HCT116 (cell line): ENCODE data around the gene RMRP. TPM values are rescaled to one million over a fixed set of nuclear protein-coding genes. Genes with fewer than 3 reads are reported as not detected.

ENCODE experiments used
- ATAC-seq: fragments of 200-7000 bp; cut with Tn5 transposase; 2 replicates; pipeline ENCODE4 v1.9.1; 2020; ENCODE audit warnings: mild to moderate bottlenecking, moderate library complexity
- BruUV-seq: library from RNA; stranded (reverse); fragments of 400-500 nt; replicated peaks from 2 replicates; lab custom pipeline; 2021; lab: Mats Ljungman, UMichigan
- CTCF ChIA-PET: fragments of 300-600 bp; sonication (Branson Sonifier 250); formaldehyde crosslinking; loops from one replicate; lab custom pipeline; 2021; ENCODE audit warnings: antibody characterized with exemption; lab: Charles Lee
- POLR2A ChIA-PET: fragments of 300-600, 350-600 bp; sonication (Branson Sonifier 250); formaldehyde crosslinking; loops from one replicate; lab custom pipeline; 2021; ENCODE audit warnings: antibody characterized with exemption; lab: Charles Lee
- RAD21 ChIA-PET, 2 experiments: fragments of 300-600 bp; sonication (Branson Sonifier 250); formaldehyde crosslinking; loops; one replicate each; lab custom pipeline; 2023; ENCODE audit warnings: low total read pairs in 2 of 2; ENCODE audit not compliant: uncharacterized antibody in 2 of 2, unreplicated experiment in 2 of 2, low non-redundant PET in 1 of 2; lab: Charles Lee
- DNase-seq: peaks from one replicate; pipeline ENCODE4 v3.0.0-alpha.2; 2010; ENCODE audit warnings: low read depth, low spot score
- H2AFZ ChIP-seq: fragments of 200-600 bp; shearing (Covaris generic), sonication (generic); 2 replicates; pipeline ENCODE4 v1.6.1; 2017; ENCODE audit warnings: low read depth, mixed run types, mixed read lengths, antibody characterized with exemption, low read length; ENCODE audit not compliant: poor library complexity, severe bottlenecking
- H3K27ac ChIP-seq: 2 replicates; pipeline ENCODE4 v1.5.1; 2012; ENCODE audit warnings: low read depth, low read length
- H3K27me3 ChIP-seq: fragments of 200-600 bp; sonication (generic); 2 replicates; pipeline ENCODE4 v1.6.1; 2016; ENCODE audit warnings: mixed run types, low read length, mixed read lengths; ENCODE audit not compliant: insufficient read depth
- H3K36me3 ChIP-seq, 2 experiments: fragments of 200-500 bp in 1 of 2; fragments of 200-600 bp in 1 of 2; sonication (Bioruptor generic) in 1 of 2; sonication (generic) in 1 of 2; 2 replicates each; pipeline versions ENCODE4 v1.5.1 to v1.6.1; 2014 to 2016; ENCODE audit warnings: low read length in 2 of 2, inconsistent platforms in 1 of 2, mixed read lengths in 1 of 2, mixed run types in 1 of 2; ENCODE audit not compliant: insufficient read depth in 2 of 2, control insufficient read depth in 1 of 2
- H3K4me1 ChIP-seq, 2 experiments: fragments of 200-600 bp in 1 of 2; sonication (generic) in 1 of 2; 2 replicates each; pipeline versions ENCODE4 v1.5.1 to v1.6.1; 2012 to 2017; ENCODE audit warnings: low read length in 2 of 2, inconsistent platforms in 1 of 2, mild to moderate bottlenecking in 1 of 2, mixed read lengths in 1 of 2, mixed run types in 1 of 2, moderate library complexity in 1 of 2; ENCODE audit not compliant: insufficient read depth in 2 of 2, control insufficient read depth in 1 of 2
- H3K4me2 ChIP-seq: fragments of 200-600 bp; sonication (generic); 2 replicates; pipeline ENCODE4 v1.6.1; 2017; ENCODE audit warnings: mixed run types, low read length, mixed read lengths
- H3K4me3 ChIP-seq, 2 experiments: fragments of 200-600 bp in 1 of 2; sonication (generic) in 1 of 2; replicated peaks in 1 of 2; 2 replicates each; pipeline ENCODE4 v1.5.1; 2011 to 2016; ENCODE audit warnings: low read length in 2 of 2, control low read depth in 1 of 2, low read depth in 1 of 2, mild to moderate bottlenecking in 1 of 2, mixed read lengths in 1 of 2, mixed run types in 1 of 2
- H3K79me2 ChIP-seq: fragments of 200-600 bp; sonication (generic); 2 replicates; pipeline ENCODE4 v1.6.1; 2017; ENCODE audit warnings: mild to moderate bottlenecking, mixed run types, low read length, moderate library complexity, mixed read lengths; ENCODE audit not compliant: insufficient read depth
- H3K9ac ChIP-seq: fragments of 200-600 bp; sonication (generic); 2 replicates; pipeline ENCODE4 v1.6.1; 2016; ENCODE audit warnings: low read length, mixed read lengths
- H3K9me2 ChIP-seq: fragments of 200-600 bp; sonication (generic), shearing (Covaris generic); 2 replicates; pipeline ENCODE4 v1.6.1; 2017; ENCODE audit warnings: mixed run types, mild to moderate bottlenecking, moderate library complexity; ENCODE audit not compliant: insufficient read depth
- H3K9me3 ChIP-seq, 2 experiments: fragments of 200-500 bp in 1 of 2; fragments of 200-600 bp in 1 of 2; sonication (Bioruptor generic) in 1 of 2; sonication (generic) in 1 of 2; 2 replicates each; pipeline ENCODE4 v1.6.1; 2014 to 2017; ENCODE audit warnings: low read length in 2 of 2, mixed read lengths in 2 of 2, inconsistent platforms in 1 of 2, low read depth in 1 of 2, mild to moderate bottlenecking in 1 of 2, mixed run types in 1 of 2, moderate library complexity in 1 of 2; ENCODE audit not compliant: control insufficient read depth in 1 of 2, insufficient read depth in 1 of 2
- H4K20me1 ChIP-seq: fragments of 200-600 bp; sonication (generic), shearing (Covaris generic); 2 replicates; pipeline ENCODE4 v1.6.1; 2017; ENCODE audit warnings: mixed run types, mild to moderate bottlenecking, moderate library complexity; ENCODE audit not compliant: insufficient read depth
- CBX3 ChIP-seq: IDR thresholded peaks from 2 replicates; pipeline ENCODE4 v1.6.1; 2012; ENCODE audit warnings: low read depth
- EGR1 ChIP-seq: IDR thresholded peaks from 2 replicates; pipeline ENCODE4 v1.6.1; 2012; ENCODE audit warnings: low read depth
- ELF1 ChIP-seq: IDR thresholded peaks from 2 replicates; pipeline ENCODE4 v1.6.1; 2012; ENCODE audit warnings: low read depth, borderline replicate concordance
- EZH2 ChIP-seq: fragments of 200-600 bp; sonication (generic); IDR thresholded peaks from 2 replicates; pipeline ENCODE4 v1.6.1; 2017; ENCODE audit warnings: antibody characterized with exemption, mixed run types
- EZH2phosphoT487 ChIP-seq: fragments of 200-600 bp; IDR thresholded peaks from 2 replicates; pipeline ENCODE4 v1.6.1; 2018; ENCODE audit warnings: antibody characterized with exemption, borderline replicate concordance
- FOSL1 ChIP-seq: IDR thresholded peaks from 2 replicates; pipeline ENCODE4 v1.6.1; 2012; ENCODE audit warnings: low read depth
- JUND ChIP-seq: IDR thresholded peaks from 2 replicates; pipeline ENCODE4 v1.6.1; 2012
- MAX ChIP-seq: IDR thresholded peaks from 2 replicates; pipeline ENCODE4 v1.6.1; 2012
- POLR2A ChIP-seq: IDR thresholded peaks from 2 replicates; pipeline ENCODE4 v1.7.0; 2011; ENCODE audit warnings: borderline replicate concordance; ENCODE audit not compliant: insufficient read depth, insufficient read length; ENCODE audit errors: extremely low read depth
- POLR2AphosphoS5 ChIP-seq: IDR thresholded peaks from 2 replicates; pipeline ENCODE4 v1.6.1; 2011; ENCODE audit warnings: mild to moderate bottlenecking, low read depth, low read length, moderate library complexity
- SIN3A ChIP-seq: IDR thresholded peaks from 2 replicates; pipeline ENCODE4 v1.6.1; 2012; ENCODE audit warnings: low read depth
- SRF ChIP-seq: IDR thresholded peaks from 2 replicates; pipeline ENCODE4 v1.6.1; 2012; ENCODE audit warnings: low read depth
- TCF7L2 ChIP-seq: IDR thresholded peaks from 2 replicates; pipeline ENCODE4 v1.7.0; 2011; ENCODE audit warnings: borderline replicate concordance, inconsistent platforms; ENCODE audit not compliant: insufficient read depth, insufficient read length; ENCODE audit errors: extremely low read depth
- ZFX ChIP-seq: fragments of 450-650 bp; IDR thresholded peaks from 2 replicates; pipeline ENCODE4 v1.6.1; 2017
- intact Hi-C: fragments of 100-400 bp; cut with micrococcal nuclease; formaldehyde crosslinking; loops from 2 replicates; pipeline ENCODE4 v1.10.0; 2022
- total RNA-seq: library from RNA; stranded (reverse); gene quantifications from one replicate; pipeline ENCODE4 v1.2.1, GENCODE V29; 2021; ENCODE audit not compliant: unreplicated experiment
- TF ChIP-seq, protein P1 (sequence below): IDR thresholded peaks from 2 replicates; pipeline ENCODE4 v1.6.1; 2011; ENCODE audit warnings: mild to moderate bottlenecking, low read length, moderate library complexity; ENCODE audit not compliant: insufficient replicate concordance; ENCODE audit errors: extremely low read depth
- TF ChIP-seq, protein P2 (sequence below): IDR thresholded peaks from 2 replicates; pipeline ENCODE4 v1.6.1; 2012; ENCODE audit warnings: low read depth

RMRP gene
- total RNA-seq, 1 experiment from 2014 or later = 30,969 TPM

GRCh38 chr9:35664531-35665470 lies 7.0 kb upstream of the RMRP start, which contains the start of gene ARHGEF39 (continued):
- TF ChIP-seq, protein P1, sequence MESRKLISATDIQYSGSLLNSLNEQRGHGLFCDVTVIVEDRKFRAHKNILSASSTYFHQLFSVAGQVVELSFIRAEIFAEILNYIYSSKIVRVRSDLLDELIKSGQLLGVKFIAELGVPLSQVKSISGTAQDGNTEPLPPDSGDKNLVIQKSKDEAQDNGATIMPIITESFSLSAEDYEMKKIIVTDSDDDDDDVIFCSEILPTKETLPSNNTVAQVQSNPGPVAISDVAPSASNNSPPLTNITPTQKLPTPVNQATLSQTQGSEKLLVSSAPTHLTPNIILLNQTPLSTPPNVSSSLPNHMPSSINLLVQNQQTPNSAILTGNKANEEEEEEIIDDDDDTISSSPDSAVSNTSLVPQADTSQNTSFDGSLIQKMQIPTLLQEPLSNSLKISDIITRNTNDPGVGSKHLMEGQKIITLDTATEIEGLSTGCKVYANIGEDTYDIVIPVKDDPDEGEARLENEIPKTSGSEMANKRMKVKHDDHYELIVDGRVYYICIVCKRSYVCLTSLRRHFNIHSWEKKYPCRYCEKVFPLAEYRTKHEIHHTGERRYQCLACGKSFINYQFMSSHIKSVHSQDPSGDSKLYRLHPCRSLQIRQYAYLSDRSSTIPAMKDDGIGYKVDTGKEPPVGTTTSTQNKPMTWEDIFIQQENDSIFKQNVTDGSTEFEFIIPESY = no peak
- no peak for TF ChIP-seq CBX3
- no peak for TF ChIP-seq SIN3A
- TF ChIP-seq ZFX = no peak

DNA sequence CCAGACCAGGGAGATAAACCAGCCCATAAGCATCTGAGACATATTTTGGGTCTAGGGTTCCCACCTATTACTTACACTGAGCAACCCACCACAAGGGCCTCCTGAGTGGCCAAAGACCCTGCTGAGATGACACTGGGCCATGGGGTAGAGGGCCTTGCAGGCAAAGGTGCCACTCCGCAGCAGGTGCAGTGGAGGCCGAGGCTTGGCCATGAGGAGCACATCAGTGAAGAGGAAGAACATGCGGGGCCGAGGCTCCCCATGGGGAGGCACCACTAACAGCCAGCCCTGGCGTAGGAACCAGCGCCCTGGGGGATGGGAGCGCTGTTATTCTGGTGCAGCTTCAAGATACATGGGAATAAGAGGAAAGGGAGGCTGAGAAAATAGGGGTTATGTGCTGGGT lies 4.6 kb upstream of the RMRP start:
- DNase-seq = no peak
- intact Hi-C loops = no loop called here
- no TSS peak for BruUV-seq
- no peaks in the 10 kb centered on the region for H3K9me2 ChIP-seq
- ChIA-PET RAD21 (no interaction called here), CTCF (interaction anchor here (2.4 to 3.2 kb wide), 2 partner anchors 34 to 69 kb away, joined by 20 to 33 read pairs; partner anchors contain the start of genes CREB3 and TLN1), POLR2A (no interaction called here)
- H3K9ac ChIP-seq = no peak overlapping the region
- H3K9me3 ChIP-seq = no peaks in the 10 kb centered on the region
- H3K36me3 ChIP-seq = peaks cover 6 to 27% of the 10 kb centered on the region in 2 experiments; a peak in 3 of 4 replicates
- H3K4me3 ChIP-seq = no peak overlapping the region
- H3K4me1 ChIP-seq = peaks cover 19 to 59% of the 10 kb centered on the region in 2 experiments; a peak in 3 of 4 replicates
- peaks cover 28% of the 10 kb centered on the region; the same call in 1 of the 2 replicates for H3K79me2 ChIP-seq
- H3K27me3 ChIP-seq = no peaks in the 10 kb centered on the region
- H3K4me2 ChIP-seq = no peak overlapping the region
- no peak for ATAC-seq
- H2AFZ ChIP-seq = no peak overlapping the region
- H4K20me1 ChIP-seq = no peaks in the 10 kb centered on the region
- H3K27ac ChIP-seq = peak overlapping the region; percentile 33; the same call in 1 of the 2 replicates
- no peak for TF ChIP-seq MAX
- TF ChIP-seq, protein P2, sequence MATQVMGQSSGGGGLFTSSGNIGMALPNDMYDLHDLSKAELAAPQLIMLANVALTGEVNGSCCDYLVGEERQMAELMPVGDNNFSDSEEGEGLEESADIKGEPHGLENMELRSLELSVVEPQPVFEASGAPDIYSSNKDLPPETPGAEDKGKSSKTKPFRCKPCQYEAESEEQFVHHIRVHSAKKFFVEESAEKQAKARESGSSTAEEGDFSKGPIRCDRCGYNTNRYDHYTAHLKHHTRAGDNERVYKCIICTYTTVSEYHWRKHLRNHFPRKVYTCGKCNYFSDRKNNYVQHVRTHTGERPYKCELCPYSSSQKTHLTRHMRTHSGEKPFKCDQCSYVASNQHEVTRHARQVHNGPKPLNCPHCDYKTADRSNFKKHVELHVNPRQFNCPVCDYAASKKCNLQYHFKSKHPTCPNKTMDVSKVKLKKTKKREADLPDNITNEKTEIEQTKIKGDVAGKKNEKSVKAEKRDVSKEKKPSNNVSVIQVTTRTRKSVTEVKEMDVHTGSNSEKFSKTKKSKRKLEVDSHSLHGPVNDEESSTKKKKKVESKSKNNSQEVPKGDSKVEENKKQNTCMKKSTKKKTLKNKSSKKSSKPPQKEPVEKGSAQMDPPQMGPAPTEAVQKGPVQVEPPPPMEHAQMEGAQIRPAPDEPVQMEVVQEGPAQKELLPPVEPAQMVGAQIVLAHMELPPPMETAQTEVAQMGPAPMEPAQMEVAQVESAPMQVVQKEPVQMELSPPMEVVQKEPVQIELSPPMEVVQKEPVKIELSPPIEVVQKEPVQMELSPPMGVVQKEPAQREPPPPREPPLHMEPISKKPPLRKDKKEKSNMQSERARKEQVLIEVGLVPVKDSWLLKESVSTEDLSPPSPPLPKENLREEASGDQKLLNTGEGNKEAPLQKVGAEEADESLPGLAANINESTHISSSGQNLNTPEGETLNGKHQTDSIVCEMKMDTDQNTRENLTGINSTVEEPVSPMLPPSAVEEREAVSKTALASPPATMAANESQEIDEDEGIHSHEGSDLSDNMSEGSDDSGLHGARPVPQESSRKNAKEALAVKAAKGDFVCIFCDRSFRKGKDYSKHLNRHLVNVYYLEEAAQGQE = no peak
- TF ChIP-seq ELF1 = no peak
- no peak for TF ChIP-seq EZH2
- TF ChIP-seq SIN3A = no peak
- no peak for TF ChIP-seq SRF
- TF ChIP-seq POLR2A = no peak
- no peak for TF ChIP-seq FOSL1
- TF ChIP-seq POLR2AphosphoS5 = no peak
- no peak for TF ChIP-seq EGR1
- no peak for TF ChIP-seq TCF7L2
- no peak for TF ChIP-seq ZFX
- TF ChIP-seq, protein P1 = no peak
- TF ChIP-seq JUND = no peak
- no peak for TF ChIP-seq EZH2phosphoT487
